Ramos (cell line): ENCODE measurements around the gene PLEKHA7.
"Not testable (repeated sequence)": the region's sequence is repeated elsewhere in the genome, so short reads cannot be mapped to it uniquely, and the experiment has no call there.

ENCODE experiments used
- in situ Hi-C: fragments of 300-500 bp; cut with MboI; formaldehyde crosslinking; loops from one replicate; pipeline ENCODE4 v1.14.3; 2022; ENCODE audit warnings: low sequenced_read_pairs; ENCODE audit not compliant: unreplicated experiment

Gene PLEKHA7

GRCh38 chr11:16921668-16922067 is 92.5 kb downstream of the PLEKHA7 start:
- in situ Hi-C loops: no loop called here

- in situ Hi-C loops: no loop called here
Measured at GRCh38 chr11:16921019-16921418, 93.2 kb downstream of the PLEKHA7 start.

GRCh38 chr11:16920559-16920958 is 93.7 kb downstream of the PLEKHA7 start:
- in situ Hi-C loops: no loop called here

- in situ Hi-C loops: not testable (repeated sequence)
Measured at GRCh38 chr11:16918543-16919182, 95.6 kb downstream of the PLEKHA7 start.

- in situ Hi-C loops: no loop called here
Measured at GRCh38 chr11:16917941-16918340, 96.3 kb downstream of the PLEKHA7 start.

GRCh38 chr11:16912692-16913111 is 101.5 kb downstream of the PLEKHA7 start:
- in situ Hi-C loops: no loop called here

GRCh38 chr11:16911658-16912057 is 102.6 kb downstream of the PLEKHA7 start:
- in situ Hi-C loops: no loop called here

- in situ Hi-C loops: no loop called here
Measured at GRCh38 chr11:16911186-16911585, 103.0 kb downstream of the PLEKHA7 start.

- in situ Hi-C loops: no loop called here
Measured at GRCh38 chr11:16909359-16910035, 104.7 kb downstream of the PLEKHA7 start.

- in situ Hi-C loops: no loop called here
Measured at GRCh38 chr11:16905375-16905774, 108.8 kb downstream of the PLEKHA7 start.

GRCh38 chr11:16904761-16905160 is 109.5 kb downstream of the PLEKHA7 start:
- in situ Hi-C loops: not testable (repeated sequence)

GRCh38 chr11:16902781-16903378 is 111.3 kb downstream of the PLEKHA7 start:
- in situ Hi-C loops: no loop called here

- in situ Hi-C loops: no loop called here
Measured at GRCh38 chr11:16902182-16902581, 112.0 kb downstream of the PLEKHA7 start.

- in situ Hi-C loops: no loop called here
Measured at GRCh38 chr11:16900491-16900890, 113.7 kb downstream of the PLEKHA7 start.

- in situ Hi-C loops: no loop called here
Measured at GRCh38 chr11:16899708-16900303, 114.4 kb downstream of the PLEKHA7 start.

GRCh38 chr11:16898274-16898985 is 115.8 kb downstream of the PLEKHA7 start:
- in situ Hi-C loops: no loop called here

GRCh38 chr11:16897470-16898061 is 116.6 kb downstream of the PLEKHA7 start:
- in situ Hi-C loops: no loop called here

- in situ Hi-C loops: no loop called here
Measured at GRCh38 chr11:16896729-16897469, 117.3 kb downstream of the PLEKHA7 start.

- in situ Hi-C loops: no loop called here
Measured at GRCh38 chr11:16895306-16895705, 118.9 kb downstream of the PLEKHA7 start.
